Stimulated activated CD8-positive, alpha-beta memory T cell treated with anti-CD3 and anti-CD28 coated beads, Interleukin-4, amount 100 ng/mL, for 1 hour (primary cell): Measurements from ENCODE around the gene HIVEP2.

Experiments
- DNase-seq, 2 donors: peaks; one replicate each; pipeline ENCODE4 v3.0.0-alpha.2; 2020; ENCODE audit warnings: low read depth in 2 of 2, low spot score in 1 of 2

The HIVEP2 gene

DNA sequence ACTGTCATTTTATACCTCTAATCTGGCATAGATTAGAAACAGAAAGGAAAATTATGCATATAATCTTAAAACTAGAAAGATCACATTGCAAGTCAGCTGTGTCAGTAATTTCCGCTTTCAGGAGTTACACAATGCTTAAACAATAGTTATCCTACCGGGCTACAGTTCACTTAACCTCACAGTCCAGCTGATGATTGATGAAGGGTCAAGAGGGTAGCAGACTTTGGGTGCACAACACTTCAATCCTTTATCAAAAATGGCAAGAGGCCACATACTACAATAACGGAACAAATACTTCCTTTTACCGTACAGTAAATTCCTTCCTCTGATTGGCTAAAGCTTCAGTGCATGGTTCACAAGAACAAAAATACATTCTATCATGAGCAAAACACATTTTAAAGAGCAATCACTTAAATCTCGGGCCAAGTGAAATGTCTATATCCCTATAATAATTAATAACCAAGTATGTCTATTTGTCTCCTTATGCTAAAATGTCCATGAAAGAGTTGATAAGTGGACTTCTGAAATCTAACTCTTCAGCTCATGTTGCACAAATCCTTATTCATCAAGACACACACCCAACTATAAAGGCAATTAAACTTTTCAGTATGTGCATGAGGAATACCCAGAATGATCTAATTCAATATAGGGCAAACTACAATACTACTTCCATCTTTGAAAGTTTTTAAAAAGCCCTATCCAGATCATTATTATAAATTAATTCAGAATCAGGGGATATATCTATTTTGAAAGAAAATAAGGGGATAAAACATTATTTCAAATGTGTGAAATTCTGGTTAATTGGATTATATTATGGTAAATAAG is 76.8 kb downstream of the HIVEP2 start:
- no peak for DNase-seq

DNA sequence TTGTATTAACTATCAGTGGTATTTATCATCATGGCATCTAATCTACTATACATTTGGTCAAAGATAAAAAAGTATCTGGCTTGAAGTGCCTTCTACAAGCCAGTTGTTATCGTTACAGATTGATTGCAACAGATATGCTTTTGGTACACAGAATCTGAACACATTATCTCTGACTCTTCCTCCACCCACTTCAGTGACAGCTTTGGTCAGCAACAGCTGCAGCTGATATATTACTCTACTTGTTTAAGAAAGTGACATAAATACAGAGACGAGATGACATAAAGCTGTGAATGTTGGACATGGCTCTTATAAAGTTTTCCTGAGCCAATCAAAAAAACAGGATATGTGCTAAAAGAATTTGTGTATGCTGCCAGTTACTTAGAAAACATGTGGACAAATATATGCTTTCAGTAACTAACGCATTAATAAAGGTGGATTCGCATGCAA is 77.6 kb downstream of the HIVEP2 start:
- no peak for DNase-seq

DNA sequence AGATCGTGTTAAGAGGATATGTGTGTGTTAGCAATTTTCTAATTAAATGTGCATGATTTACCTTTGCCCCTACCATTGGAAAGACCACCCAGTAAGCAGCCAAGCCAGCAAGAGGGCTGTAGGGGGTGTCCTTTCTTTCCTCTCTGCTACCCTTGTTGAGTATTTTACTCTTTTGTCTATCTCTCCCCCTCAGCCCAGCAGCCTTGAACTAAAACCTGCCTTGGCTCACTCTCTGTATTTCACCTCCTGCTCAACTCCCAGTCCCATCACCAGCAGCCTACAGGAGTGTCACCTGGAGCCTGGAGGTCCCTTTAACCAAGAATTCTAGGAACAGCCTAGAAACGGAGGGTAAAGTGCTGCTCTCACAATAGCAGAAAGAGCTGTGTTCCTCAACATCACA is 81.0 kb downstream of the HIVEP2 start:
- no peak for DNase-seq

DNA sequence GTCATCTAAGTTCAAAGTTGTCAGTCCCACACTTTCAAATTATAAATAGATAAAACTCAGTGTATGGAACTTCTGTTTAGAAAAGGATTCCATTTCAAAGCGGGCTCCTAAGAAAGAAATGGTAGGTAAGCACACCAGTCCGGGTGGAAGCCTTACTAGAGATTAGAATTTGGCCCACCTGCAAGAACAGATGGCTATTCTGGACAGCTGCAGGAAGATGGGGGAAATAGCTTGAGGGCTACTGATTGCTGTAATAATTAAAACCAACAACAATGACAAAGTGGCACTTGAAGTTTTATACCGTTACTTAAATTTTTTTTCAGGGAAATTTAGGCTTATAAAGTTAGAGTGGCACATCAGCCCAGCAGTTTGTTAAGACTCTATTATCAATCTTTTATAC is 83.3 kb downstream of the HIVEP2 start:
- DNase-seq = no peak

DNA sequence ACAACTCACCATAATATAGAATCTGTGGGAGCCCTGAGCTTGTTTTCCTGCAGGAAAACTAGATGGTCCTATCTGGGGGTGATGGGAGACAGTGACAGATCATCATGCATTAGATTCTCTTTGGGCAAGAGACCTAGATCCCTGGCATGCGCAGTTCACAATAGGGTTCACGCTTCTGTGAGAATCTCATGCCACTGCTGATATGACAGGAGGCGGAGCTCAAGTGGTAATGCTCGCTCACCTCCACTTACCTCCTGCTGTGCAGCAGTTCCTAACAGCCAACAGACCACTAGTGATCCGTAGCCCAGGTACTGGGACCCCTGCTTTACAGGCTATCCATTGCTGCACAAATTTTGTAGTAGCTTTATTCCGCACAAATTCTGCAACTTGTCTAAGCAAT is 84.5 kb downstream of the HIVEP2 start:
- no peak for DNase-seq

DNA sequence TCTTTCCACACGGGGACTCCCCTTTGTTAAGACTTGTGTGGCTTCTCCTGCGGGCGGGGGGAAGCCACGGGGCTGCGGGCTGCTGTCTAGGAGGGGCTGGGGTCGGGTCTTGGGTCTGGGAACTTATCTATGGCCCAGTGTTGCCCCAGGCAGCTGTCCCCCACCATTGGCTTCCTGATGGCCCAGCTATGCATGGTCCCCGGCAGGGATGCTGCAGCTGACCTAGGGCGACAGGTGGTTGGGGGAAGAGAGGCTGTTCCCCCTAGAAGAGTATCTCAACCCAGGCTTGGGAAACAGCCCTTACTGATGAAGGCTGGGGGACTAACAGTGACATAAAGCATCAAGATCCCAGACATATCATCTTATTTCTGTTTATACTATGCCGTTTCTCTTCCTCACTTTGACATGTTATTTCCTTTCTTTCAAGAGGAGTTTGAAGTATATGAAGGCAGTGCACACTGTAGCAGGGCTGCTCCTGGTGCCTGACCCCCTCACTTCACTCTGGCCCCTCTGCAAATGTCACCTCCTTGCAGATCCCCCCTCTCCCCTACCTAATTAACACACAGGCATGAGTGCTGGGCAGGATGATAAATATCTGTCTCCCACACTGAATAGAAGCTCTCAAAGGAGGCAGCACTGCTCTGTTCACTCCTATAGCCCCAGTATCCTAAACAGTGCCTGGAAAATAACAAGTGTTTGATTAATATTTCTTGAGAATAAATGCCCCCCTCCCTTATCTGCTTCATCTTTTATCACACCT is 87.0 kb downstream of the HIVEP2 start:
- DNase-seq = no peak

DNA sequence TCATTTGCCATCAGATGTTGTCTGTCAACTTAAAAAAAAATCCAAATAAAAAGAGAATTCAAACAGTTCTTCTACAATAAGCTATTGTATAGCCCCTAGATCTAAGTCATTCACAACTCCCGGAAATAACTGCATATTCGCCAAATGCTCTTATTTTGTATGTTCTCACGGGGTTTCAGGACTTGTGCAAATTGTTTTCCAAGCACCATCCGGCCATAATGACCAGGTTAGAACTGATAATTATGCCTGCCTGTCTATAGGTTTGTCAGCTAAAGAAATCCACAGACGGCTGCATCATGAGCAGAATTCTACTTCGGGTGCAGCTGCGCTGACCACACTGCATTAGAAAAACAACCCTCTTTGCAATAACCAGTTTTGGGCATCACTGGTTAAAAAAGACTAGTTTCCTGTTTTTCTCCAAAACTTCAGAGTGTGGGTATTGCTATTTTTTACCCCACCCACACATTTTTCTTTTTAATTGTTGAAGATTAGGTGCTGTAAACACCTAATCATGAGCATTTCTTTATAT is 87.7 kb downstream of the HIVEP2 start:
- no peak for DNase-seq

DNA sequence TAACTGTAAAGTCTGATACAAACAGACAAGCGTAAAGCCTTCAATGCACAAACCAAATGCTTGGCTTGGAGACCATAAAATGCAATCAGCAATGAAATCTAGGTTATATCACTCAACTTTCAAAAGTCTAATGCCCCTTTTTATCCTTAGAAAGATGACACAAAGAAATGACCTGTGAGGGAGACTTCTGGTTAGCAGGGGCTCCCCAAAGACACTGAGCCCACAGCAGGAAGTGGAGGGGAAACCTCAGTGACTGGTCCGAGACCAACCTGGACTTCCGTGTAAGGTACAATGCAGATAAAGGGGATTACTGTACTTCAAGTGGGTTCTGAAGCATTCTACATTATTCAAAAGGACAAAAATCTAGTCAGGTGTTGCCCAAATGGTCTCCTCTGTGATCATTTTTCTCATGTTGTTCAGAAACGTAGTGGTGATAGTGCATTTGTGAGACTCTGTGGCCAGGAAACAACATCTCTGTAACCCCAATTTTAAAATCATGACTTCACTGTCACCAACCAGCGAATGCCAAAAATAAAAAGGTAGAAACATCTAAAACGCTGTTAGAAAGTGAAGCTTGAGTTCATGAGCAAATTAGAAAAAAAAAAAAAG is 88.2 kb downstream of the HIVEP2 start:
- DNase-seq = no peak

DNA sequence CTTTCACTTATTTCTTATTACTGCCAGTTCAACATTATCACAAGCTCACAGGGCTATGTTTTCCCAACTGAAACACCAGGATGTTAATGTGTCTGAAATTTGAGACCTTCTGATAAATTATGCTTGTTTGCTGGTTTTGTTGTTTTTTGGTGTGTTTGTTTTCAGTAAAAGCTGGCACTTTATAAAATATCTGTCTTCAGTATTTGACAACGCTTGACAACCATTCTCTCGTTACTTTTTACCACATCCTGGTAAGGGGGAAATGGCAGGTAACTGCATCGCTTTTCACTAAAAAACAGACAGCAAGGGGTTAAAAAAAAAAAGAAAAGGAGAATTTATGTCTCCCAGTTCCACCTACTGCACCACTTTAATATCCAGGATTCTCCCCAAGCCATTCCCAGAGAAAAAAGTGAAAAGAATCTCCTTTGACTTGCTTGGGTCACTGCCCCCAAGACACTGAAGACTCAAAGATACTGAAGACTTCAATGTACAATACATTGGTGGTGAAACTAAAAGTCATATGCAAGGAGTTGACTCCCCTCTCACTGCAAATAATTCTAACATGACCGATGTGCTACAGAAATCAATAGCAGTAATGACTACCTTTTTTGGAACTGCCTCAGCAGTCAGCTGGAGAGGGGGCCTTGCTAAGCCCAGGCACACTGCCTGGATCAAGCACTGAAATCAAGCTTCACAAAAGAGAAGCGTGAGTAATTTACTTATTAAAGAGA is 88.9 kb downstream of the HIVEP2 start:
- DNase-seq = no peak

DNA sequence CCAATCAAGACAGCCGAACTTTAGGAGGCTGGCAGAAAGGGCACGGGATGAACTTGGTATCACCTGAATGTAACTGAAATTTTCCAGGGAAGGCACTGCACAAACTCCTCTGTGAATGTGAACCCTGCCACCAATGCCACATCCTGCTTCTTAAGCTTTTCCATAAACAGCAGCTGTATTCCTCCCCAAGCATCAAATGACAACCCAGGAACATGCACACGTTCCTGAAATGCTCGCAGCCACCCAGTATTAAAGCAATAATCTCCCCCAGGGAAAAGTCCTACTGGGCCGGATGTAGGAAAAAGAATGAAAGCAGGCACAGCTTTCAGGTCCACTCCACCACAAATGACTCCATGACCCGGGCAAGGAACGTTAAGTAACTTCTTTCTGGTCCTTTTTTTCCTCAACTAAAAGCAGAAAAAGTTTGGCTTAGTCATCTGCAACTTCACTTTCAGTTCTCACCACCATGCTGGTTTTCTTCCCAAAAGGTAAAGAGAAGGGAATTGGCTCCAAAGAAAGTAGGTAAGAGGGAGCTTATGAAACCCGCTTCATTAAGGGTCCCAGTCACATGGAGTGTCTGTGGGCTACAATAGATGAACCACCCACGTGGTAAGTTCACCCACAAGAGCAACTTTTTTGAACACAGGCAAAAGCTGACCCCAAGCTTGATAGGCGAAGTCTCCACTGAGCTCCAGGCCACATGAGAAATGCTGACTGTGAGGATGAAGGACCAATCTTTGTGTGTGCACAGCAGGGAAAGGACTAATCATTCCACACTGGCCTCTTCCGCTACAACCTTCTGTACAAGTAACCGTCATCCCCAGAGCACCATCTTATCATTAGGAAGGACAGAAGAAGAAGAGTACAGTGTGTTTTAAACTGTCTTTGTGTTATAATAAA is 90.1 kb downstream of the HIVEP2 start:
- DNase-seq = no peak

DNA sequence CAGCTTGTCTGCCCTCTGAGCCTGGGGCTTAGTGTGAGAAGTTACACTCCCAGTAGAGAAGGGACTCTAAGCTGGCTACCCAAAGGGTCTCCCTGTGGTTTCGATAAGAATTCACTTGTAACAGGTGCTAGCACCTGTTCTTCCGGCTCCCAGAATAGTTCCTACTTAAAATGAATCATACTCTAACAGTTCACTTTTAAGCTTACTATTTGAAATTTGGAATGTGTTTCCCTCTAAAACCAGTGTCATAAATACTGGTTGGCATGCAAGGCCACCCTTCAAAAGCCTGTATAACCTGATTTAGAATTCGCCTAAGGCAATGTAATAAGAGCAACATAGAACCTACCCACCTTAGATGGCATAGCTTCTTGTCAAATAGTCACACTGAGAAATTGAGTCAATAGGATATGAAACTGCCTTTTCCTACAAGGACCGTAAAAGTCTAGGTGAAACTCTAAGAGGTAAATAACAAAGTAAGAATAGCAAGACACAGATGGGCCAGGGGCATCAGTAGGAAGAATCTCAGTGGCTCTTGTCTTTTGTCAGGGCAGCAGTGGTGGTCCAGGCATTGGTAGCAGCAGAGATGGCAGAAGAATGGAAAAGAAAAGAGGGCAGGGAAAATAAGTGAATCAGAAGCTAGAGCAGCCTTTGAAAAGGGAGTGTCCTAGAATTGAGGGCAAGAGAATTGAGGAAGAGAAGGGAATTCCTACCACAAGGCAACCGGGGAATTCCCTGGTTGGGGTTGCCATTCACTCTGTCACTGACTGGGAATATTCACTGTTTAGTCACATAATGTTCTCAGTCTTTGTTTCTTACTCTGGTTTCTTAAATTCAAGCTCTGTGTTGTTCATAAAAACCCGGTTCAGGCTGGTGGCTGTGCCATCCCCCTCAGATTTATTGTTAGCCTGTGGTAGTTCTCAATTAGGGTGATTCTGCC is 91.5 kb downstream of the HIVEP2 start:
- DNase-seq = no peak

DNA sequence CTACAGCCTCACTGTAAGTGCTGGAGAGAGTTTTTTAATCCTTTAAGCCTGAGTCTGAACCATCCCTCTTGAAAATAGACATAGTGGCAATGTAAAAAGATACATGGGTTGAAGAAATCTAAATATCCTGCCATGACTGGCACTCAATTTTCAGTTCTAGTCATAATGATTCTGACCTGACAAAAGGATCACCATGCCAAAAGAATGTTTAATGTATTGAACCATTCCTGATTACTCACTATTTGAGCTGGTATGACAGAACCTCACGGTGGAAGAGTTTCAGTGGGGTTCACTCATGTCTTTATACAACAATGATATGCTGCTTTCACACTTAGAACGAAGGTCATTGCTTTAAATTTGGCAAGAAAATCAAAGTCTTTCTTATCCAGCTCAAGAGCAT is 93.4 kb downstream of the HIVEP2 start:
- DNase-seq = no peak

DNA sequence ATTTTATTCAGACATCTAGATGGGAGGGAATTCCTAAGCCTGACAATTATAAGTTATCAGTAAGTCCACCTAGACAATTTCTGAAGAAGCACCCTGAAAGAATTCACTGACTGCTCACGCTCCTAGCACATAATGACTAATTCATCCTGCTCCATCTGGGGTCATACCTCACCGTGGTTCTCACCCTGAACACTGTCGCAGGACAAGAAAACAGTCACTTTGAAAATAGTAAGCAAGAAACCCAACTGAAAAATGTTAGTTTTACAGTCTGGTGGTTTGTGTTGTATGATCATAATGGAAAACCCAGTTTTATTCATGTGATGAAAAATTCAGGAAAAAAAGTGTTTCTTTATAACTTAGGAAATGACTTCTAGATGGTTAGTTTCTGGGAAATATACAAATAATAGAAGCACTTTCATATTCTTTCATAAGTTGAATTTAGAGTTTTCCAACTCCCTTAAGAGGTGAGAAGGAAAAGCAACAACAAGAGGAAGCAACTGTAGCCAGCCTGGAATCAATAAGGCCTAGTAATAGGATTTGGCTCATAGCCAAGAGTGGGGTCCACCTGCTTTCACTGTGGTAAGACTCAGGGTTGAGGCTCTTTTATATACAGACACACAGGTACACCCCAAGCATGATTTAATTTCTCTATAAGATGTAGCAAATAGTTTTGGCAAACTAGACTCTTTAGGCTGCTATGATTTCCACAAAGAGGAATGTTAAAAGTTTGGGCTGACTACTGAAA is 94.1 kb downstream of the HIVEP2 start:
- DNase-seq = no peak

DNA sequence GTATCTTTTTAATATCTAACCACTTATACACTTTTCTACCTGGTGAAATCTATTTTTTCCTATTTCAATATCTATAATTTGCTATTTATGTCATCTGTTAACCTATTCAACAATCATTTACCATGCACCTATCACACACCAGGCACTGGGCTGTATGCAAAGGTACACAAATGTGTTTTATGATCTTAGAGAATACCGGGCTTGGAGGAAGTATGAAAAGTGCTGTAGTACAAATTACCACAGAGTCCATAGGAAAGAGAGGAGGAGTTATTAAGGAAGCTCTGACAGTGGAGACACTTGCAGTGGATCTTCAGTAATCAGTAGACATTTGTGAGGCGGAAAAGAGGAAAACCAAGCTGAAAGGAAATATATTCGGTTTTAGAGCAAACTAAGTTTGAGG is 96.0 kb downstream of the HIVEP2 start:
- no peak for DNase-seq

DNA sequence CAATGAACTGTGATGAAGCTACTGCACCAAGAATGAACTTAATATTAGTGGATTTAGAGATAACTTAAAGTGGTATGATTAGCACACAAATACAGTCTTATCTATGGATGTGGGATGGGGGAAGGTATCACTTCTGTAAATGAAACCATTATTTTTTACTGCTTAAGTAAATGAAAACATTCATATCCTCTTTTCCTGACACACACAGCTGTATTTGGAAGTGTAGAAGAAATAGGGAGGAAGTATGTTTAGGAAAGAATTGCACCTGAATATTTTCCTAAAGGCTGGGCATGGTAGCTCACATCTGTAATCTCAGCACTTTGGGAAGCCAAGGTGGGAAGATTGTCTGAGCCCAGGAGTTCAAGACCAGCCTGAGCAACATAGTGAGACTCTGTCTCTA is 96.8 kb downstream of the HIVEP2 start:
- no peak for DNase-seq

DNA sequence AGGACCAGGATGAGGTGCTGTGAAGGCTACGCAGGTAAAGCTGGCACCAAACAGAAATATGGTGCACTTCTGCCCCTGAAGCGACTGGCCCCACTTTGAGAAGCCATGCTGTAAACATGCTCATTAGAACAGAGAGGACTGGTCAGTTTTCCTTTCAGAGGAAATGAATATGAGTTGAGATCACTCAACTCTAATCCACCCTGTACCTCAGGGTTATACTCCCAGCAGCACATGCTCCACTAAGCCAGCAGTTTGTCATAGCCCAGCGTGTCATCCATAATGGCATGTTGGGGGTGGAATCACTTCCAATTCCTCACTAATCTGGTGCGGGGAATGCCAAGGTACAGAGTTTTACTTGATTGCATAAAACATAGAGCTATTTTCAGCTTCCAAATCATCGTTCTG is 98.1 kb downstream of the HIVEP2 start:
- no peak for DNase-seq

DNA sequence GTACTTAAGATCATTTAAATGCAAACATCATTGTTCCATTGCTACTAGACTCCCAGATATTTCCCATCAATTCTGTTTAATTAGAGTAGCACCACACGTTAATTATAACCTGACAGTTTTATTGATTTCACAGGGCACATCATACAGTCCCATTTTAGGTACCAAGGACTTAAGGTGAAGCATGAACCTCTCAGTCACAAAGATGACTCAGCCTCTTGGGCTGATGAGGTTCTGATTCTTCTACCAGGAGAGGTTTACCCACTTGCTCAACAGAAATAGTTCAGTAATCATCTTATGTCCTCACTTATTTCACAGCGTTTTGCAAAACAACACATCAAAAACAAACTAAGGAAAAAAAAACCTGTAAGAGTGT is 98.5 kb downstream of the HIVEP2 start:
- DNase-seq = no peak

DNA sequence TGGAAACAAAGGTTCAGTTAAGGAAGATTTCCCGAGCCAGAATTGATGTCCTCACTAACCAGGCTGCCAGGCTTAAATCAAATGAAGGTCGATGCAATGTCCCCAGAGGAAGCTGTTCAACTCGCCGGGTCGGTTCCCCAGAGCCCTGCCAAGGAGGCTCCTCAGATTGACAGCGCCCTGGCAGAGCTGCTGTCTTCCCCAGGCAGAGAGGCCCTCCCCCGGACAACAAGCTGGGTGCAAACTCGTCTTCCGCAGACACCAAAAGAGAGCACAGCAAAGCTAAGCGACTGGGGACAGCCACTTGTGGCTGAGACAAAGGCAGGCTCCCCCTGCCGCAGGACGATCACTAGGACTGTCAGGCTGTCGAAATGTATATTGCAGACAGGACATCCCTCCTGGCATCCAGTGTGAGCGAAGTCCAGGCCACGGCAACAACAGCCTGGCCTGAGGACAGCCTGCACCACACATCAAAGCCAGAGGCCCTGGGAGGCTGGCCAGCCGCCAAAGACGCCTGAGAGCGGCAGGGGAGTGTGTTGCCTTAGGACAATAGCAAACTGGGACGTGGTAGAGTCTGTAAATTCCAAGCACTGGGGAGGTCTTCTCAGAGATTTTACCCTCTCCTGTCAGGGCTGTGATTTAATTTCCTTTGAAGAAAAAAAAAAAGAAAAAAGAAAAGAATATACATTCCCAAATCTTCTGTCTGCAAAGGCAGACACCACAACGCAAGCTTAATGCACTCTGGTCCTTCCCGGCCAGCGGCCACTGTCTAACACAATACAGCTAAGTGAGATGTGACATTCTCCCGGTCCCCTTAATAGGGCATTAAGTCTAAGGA is 99.1 kb downstream of the HIVEP2 start:
- DNase-seq = no peak
